Stimulated activated CD4-positive, alpha-beta T cell treated with anti-CD3 and anti-CD28 coated beads, Interleukin-1b, Interleukin-23, amount 100 ng/mL, for 48 hours (primary cell): ENCODE results near the gene KCNMA1.
"Not testable (repeated sequence)": the region's sequence is repeated elsewhere in the genome, so short reads cannot be mapped to it uniquely, and the experiment has no call there.

Experiments used
- DNase-seq: peaks from one replicate; pipeline ENCODE4 v3.0.0-alpha.2; 2020

KCNMA1 gene

GRCh38 chr10:77357185-77357584 lies 280.4 kb downstream of the KCNMA1 start:
- no peak for DNase-seq

GRCh38 chr10:77355844-77356243 lies 281.8 kb downstream of the KCNMA1 start:
- DNase-seq: no peak

- DNase-seq: no peak
Measured at GRCh38 chr10:77351386-77351785, 286.2 kb downstream of the KCNMA1 start.

- DNase-seq: peak; percentile 22
Measured at GRCh38 chr10:77350711-77351119, 286.9 kb downstream of the KCNMA1 start.

- DNase-seq: no peak
Measured at GRCh38 chr10:77350134-77350533, 287.5 kb downstream of the KCNMA1 start.

- DNase-seq: no peak
Measured at GRCh38 chr10:77349226-77349625, 288.4 kb downstream of the KCNMA1 start.

- no peak for DNase-seq
Measured at GRCh38 chr10:77348751-77349150, 288.9 kb downstream of the KCNMA1 start.

GRCh38 chr10:77348082-77348481 lies 289.5 kb downstream of the KCNMA1 start:
- no peak for DNase-seq

- DNase-seq: no peak
Measured at GRCh38 chr10:77347052-77347451, 290.6 kb downstream of the KCNMA1 start.

- DNase-seq: no peak
Measured at GRCh38 chr10:77341055-77341454, 296.6 kb downstream of the KCNMA1 start.

GRCh38 chr10:77339872-77340271 lies 297.7 kb downstream of the KCNMA1 start:
- not testable (repeated sequence) for DNase-seq

- no peak for DNase-seq
Measured at GRCh38 chr10:77339166-77339565, 298.4 kb downstream of the KCNMA1 start.

GRCh38 chr10:77338143-77338542 lies 299.5 kb downstream of the KCNMA1 start:
- no peak for DNase-seq

GRCh38 chr10:77334501-77334900 lies 303.1 kb downstream of the KCNMA1 start:
- no peak for DNase-seq

- DNase-seq: no peak
Measured at GRCh38 chr10:77333610-77334340, 303.8 kb downstream of the KCNMA1 start.

GRCh38 chr10:77332256-77332655 lies 305.4 kb downstream of the KCNMA1 start:
- no peak for DNase-seq

- DNase-seq: no peak
Measured at GRCh38 chr10:77328272-77328816, 309.3 kb downstream of the KCNMA1 start.

GRCh38 chr10:77325233-77325537 lies 312.4 kb downstream of the KCNMA1 start:
- DNase-seq: no peak

- no peak for DNase-seq
Measured at GRCh38 chr10:77321838-77322237, 315.8 kb downstream of the KCNMA1 start.

- no peak for DNase-seq
Measured at GRCh38 chr10:77320971-77321471, 316.6 kb downstream of the KCNMA1 start.

- DNase-seq: no peak
Measured at GRCh38 chr10:77319557-77319956, 318.1 kb downstream of the KCNMA1 start.

- no peak for DNase-seq
Measured at GRCh38 chr10:77318739-77319138, 318.9 kb downstream of the KCNMA1 start.

GRCh38 chr10:77317221-77317620 lies 320.4 kb downstream of the KCNMA1 start:
- DNase-seq: no peak

- no peak for DNase-seq
Measured at GRCh38 chr10:77315496-77316129, 322.0 kb downstream of the KCNMA1 start.
